GM19099 (cell line): Measurements from ENCODE around the gene WHAMM.
A peak's percentile ranks its signal among the peaks of the same experiment; 100 is the strongest.

Experiments
- POLR2A ChIP-seq: IDR thresholded peaks from 3 replicates; pipeline ENCODE4 v1.6.1; 2011; ENCODE audit warnings: low read depth; ENCODE audit not compliant: insufficient read length; ENCODE audit errors: extremely low read depth

WHAMM gene, protein sequence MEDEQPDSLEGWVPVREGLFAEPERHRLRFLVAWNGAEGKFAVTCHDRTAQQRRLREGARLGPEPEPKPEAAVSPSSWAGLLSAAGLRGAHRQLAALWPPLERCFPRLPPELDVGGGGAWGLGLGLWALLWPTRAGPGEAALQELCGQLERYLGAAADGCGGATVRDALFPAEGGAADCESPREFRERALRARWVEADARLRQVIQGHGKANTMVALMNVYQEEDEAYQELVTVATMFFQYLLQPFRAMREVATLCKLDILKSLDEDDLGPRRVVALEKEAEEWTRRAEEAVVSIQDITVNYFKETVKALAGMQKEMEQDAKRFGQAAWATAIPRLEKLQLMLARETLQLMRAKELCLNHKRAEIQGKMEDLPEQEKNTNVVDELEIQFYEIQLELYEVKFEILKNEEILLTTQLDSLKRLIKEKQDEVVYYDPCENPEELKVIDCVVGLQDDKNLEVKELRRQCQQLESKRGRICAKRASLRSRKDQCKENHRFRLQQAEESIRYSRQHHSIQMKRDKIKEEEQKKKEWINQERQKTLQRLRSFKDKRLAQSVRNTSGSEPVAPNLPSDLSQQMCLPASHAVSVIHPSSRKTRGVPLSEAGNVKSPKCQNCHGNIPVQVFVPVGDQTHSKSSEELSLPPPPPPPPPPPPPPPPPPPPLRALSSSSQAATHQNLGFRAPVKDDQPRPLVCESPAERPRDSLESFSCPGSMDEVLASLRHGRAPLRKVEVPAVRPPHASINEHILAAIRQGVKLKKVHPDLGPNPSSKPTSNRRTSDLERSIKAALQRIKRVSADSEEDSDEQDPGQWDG

DNA sequence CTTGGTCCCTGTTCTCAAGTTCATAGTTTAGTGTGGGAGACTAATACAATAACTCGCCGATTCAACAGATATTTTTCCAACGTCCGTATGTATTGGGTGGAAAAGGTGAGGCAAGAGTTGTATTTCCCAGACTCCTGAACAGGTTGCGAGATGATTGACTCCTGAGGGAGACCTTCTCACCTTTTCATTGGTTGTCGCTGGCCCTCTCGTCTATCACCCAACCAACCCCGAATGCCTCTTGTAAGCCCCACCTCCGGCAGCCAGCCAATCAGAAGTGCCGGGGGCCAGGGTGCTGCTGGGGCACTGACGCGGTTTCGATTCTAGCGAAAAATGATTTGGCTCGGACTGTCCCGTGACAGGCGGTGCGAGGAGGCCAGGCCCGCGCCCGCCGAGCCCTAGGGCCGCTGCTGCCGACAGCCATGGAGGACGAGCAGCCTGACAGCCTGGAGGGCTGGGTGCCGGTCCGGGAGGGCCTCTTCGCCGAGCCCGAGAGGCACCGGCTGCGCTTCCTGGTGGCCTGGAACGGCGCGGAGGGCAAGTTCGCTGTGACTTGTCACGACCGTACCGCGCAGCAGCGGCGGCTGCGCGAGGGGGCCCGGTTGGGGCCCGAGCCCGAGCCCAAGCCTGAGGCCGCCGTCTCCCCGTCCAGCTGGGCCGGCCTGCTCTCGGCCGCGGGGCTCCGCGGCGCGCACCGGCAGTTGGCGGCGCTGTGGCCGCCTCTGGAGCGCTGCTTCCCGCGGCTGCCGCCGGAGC, at the start of gene WHAMM:
WHAMM (plus strand) TSS at position 321 of the 753 bp plus-strand sequence; CDS start at position 420, 99 bp downstream.
- peak; percentile 89 for TF ChIP-seq POLR2A

DNA sequence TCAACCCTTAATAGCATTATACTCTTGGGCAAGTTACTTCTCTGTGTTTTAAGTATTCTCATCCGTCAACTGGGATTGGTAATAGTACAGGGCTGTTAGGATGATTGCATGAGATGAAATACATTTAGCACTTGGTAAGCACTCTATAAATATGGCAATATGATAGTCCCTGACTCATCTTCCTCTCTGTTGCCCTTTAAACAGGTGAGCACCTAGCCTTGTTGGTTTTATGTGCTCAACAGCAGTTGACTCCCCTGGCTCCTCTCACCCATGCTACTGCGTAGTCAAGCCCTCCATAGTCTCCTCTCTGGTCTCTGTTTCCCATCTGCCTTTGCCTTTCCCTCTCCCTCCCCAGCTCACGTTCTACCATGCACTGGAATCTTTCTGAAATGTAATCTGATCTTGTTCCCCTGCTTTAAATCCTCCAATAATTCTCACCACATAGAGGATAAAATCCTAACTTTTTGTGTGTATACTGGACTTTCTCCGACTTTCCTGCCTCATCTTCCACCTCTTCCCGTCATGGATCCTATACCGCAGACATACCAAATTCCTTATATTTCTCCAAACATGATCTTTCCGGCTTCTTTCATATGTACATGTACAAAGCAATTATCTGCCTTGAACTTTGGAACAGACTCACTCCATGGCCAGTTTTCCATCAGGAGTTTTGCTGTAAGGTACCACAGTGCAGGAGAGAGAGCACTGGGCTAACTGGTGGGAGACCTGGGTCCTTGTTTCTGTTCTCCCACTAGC, 45.9 kb upstream of the WHAMM start:
- no peak for TF ChIP-seq POLR2A

DNA sequence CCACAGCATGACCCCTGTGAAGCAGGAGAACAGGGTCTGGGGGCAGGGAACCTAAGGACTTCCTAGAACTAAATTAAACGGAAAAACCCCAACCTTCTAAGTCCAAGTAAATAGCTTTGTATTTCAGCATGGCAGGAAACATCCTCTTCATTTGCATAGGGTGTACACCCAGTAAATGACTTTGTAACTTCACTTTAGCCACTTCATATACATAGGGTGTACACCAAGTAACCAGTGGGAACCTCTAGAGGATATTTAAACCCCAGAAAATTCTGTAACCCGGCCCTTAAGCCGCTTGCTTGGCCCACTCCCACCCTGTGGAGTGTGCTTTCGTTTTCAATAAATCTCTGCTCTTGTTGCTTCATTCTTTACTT, 45.3 kb upstream of the WHAMM start:
- TF ChIP-seq POLR2A: no peak

DNA sequence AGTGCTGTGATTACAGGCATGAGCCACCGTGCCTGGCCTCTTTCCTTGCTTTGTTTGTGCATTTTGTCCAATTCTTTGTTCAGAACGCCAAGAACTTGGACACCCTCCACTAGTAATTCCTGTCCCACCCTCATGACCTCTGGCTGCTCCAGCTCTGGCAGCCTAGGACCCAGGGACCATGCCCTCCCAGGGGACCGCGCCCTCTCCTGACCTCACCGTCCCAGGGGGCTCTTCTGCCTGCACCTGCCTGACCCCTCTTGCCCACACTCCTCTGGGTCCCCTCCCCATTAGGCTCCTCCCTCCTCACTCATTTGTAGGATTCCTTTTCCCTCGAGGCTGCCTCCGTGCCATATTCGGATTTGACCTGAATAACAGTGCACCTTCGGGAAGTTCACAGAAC, 44.7 kb upstream of the WHAMM start:
- no peak for TF ChIP-seq POLR2A

DNA sequence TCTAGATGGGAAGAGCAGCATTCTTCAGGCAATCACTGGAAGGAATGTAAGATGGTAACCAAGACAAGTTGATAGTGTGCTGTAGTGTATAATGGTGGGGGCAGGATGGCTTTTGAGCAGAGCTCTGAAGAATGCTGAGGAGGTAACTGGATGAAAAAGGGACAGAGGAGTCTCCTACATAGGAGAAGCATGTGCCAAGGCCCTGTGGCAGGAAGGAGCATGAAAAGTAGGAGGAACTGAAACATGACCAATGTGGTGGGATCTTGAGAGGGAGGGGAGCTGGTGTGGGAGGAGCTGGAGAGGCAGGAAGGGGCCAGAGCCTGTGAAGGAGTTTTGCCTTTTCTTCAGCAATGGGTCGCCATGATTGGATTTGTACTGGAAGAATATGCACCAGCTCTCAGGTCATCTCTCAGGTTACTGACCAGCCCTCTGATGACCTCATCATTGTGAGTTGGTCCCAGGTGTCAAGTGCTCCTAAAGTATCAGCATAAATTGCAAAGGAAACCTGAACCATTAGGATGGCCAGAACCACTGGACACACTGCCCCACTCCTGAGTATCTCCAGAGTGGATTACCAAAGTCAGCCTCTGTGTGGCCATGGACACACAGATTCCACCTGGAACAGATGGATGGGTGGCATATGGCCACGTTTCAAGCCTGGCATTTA, 42.1 kb upstream of the WHAMM start:
- TF ChIP-seq POLR2A: no peak

DNA sequence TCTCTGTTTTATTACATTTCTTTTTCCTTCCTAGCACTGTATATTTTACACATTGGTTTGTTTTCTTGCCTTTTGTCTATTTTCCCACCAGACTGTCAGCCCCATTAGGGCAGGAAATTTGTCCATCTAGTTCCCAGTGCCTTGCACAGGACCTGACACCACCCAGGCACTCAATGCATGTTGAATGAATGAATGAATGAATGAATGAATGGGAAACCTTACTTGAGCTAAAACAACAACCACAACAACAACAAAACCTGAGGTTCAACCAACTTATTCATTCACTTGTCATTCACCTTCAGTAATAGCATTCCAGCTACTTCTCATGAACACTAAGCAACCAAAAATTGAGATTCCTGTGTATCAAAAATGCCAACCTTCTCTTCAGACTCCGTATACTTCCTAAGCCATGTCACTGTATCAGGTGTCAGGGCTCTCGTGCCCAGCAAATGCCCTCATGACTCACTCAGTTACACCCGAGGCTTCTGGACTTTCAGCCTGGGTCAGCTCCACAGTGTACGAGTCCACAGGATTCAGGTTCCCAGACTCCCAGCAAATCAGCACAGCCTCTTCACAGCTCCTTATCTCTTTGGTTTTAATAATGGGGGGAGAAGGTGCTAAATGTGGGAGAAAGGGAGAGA, 40.9 kb upstream of the WHAMM start:
- TF ChIP-seq POLR2A: no peak

DNA sequence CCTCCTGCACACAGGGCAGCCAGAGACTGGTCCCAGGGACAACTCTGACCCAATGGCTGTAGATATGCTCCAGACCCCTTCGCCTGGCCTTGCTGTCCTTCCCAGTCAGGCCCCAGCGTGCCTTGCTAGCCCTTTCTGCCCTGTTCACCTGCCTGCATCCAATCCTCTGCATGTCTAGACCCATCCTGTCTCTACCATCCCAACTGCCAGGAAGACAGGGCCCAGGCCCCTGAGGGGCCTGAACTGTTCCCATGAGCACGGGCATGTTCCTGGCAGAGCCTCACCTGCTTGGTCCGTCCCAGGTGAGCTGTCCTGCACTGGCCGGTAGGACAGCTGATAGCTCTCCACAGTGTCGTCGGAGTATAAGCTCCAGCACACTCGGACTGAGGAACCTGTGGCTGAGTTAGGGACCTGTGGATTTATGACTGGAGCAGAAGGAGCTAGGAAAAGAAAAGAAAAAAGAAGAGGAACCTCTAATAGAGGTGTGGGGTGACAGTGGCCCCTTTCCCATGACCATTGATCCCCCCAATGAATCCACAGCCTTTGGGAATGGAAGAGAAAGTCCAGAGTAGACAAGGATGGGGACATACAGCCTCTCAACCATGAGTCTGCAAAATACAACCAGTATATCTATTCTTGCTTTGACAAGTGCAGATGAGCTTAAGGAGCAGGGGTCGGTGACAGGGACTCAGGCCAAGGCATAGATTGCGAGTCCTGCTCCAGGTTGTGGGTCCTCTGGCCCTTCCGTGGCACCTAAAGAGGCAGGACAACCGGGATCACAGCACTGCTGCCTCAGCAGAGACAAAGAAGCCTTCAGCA, 37.4 kb upstream of the WHAMM start:
- TF ChIP-seq POLR2A: no peak

DNA sequence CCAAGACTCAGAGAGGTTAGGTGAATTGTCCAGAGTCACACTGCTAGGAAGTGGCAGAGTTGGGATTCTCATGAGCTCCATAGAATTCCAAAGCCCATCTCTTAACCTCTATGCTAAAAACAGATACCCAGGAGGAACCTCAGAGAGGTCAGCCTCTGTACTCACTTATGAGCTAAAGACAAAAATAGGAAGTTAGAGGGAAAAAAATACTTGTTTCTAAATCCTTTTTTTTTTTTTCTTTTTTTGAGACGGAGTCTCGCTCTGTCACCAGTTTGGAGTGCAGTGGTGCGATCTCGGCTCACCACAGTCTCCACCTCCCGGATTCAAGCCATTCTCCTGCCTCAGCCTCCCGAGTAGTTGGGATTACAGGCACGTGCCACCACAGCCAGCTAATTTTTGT, 34.9 kb upstream of the WHAMM start:
- no peak for TF ChIP-seq POLR2A

DNA sequence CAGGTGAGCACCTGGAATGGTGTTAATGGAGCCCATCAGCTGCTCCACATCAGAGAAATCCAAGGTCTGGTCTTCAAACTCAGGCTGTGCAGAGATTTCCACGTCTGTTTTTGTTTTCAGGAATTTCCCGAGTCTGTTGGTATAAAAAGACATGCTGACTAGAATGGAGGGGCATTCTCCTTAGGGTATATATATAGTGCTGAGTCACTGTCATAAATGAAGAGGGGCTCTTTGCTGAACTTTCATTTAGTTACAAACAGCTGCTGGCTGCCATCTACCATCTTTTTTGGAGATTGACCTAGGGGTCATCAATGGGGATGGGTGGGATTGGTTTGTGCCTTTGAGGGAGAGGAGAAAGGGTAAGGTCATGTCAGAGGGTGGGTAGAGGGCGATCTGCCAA, 30.7 kb upstream of the WHAMM start:
- no peak for TF ChIP-seq POLR2A

DNA sequence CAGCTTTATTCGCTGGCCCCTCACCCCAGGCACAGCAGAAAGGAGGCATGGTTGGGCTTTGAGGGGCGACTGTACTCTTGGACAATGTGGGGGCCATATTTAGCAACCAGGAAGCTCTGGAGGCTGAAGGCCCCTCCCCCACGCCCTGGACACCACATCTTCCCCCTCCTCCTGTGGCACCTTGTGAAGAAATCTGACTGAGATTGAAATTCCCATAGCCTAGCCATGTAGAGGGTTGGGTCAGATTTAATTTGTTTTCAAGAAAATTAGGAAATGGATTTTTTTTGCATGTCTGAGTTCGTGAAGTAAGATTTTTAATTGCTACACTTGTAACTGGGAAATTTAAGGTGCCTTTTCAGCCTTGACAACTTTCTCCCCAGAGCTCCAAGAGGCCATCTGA, 28.1 kb upstream of the WHAMM start:
- TF ChIP-seq POLR2A: no peak

DNA sequence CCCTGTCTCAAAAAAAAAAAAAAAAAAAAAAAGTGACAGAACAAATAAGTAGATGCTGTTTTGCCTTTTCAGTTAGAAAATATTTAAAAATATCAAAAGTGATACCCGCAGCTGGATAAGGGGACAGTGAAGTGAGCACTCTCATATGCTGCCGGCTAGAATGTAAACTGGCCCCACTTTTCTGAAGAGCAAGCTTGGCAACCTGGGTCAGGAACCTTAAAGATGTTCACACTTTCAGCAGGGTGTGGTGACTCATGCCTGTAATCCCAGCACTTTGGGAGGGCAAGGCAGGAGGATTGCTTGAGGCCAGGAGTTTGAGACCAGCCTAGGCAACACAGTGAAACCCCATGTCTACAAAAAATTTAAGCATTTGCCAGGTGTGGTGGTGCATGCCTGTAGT, 20.9 kb upstream of the WHAMM start:
- TF ChIP-seq POLR2A: no peak

DNA sequence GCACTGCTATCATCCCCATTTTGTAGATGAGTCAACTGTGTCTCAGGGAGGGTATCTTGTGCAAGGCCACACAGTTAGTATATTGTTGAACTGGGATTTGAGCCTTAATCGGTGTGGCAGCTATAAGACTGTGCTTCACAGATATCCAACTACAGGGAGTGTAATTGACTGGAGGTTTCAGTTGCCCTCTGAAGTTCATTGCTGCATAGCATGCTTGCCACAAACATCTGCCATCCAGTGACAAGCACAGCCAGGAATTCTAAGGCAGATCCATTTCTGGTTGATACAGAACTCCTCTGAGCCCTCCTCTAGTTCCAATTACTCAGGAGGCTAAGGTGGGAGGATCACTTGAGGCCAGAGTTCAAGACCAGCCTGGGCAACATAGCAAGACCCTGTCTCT, 19.9 kb upstream of the WHAMM start:
- TF ChIP-seq POLR2A: no peak

DNA sequence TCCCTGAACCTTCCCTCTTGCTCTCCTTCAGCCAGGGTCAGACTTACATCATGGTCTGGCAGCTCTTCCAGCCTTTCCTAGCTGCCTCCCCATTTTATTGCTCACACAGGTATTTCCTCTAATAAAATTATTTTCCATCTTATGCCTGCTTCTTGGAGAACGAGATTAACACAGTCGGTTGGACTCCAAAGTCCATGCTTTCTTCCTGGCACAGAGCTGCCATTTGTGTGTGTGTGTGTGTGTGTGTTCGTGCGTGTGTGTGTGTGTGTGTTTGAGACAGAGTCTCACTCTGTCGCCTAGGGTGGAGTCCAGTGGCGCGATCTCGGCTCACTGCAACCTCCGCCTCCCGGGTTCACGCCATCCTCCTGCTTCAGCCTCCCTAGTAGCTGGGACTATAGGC, 19.1 kb upstream of the WHAMM start:
- TF ChIP-seq POLR2A: no peak
